Stimulated activated CD8-positive, alpha-beta memory T cell treated with anti-CD3 and anti-CD28 coated beads, Interleukin-12 subunit alpha, Interleukin-12 subunit beta, amount 100 ng/mL, for 1 hour (primary cell): ENCODE measurements around the gene TANGO2.
A peak's percentile ranks its signal among the peaks of the same experiment; 100 is the strongest.

Source experiments
- DNase-seq: peaks from one replicate; pipeline ENCODE4 v3.0.0-alpha.2; 2020; ENCODE audit warnings: low read depth

TANGO2 gene

DNA sequence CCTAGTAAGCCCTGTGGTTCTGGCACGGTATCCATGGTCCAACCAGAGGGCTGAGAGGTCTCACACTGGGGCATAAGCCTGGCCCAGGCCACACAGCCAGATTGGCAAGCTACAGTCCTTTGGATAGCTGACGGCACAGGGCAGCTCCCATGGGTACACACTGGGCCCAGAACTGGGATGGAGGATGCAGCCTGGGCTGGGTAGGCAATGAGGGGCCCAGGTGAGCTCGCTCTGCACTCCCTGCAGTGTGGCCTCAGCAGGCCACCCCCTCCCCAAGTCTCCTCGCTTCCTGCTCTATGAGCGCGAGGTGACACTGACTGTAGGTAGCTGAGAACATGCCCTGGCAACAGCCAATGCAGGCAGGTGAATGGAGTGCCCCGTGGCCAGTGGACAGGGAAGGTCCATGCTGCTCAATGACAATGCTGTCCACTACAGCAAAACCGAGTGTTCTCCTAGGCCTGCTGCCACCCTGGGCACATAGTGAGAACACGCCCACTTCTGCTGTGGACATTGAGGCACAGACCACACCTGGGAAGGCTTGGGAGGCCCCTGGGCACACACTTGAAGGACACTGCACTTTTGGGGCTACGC lies 8.1 kb upstream of the TANGO2 start:
- no peak for DNase-seq

DNA sequence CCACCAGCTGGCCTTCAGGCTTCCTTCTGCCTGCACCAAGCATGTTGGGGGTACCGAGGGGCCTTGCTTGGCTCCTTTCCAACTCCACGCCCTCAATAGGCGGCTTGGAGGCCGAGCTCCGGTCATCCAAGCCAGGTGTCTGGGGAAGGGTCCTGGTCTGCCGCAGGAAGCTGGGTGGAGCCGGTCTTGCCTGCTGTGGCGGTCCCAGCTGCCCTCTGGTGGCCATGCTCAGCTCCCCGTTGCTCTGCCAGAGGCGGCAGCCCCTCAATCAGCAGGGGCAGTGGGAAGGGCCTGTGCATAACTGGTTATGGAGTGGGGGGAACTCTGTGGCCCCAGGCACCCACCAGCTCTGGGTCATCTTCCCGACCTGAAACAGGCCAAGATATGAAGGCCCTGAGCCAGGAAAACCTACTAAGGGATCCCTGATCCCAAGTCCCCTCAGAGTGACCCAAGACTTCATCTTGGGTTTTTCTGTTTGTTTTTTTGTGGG lies 7.5 kb upstream of the TANGO2 start:
- DNase-seq = peak; percentile 22

DNA sequence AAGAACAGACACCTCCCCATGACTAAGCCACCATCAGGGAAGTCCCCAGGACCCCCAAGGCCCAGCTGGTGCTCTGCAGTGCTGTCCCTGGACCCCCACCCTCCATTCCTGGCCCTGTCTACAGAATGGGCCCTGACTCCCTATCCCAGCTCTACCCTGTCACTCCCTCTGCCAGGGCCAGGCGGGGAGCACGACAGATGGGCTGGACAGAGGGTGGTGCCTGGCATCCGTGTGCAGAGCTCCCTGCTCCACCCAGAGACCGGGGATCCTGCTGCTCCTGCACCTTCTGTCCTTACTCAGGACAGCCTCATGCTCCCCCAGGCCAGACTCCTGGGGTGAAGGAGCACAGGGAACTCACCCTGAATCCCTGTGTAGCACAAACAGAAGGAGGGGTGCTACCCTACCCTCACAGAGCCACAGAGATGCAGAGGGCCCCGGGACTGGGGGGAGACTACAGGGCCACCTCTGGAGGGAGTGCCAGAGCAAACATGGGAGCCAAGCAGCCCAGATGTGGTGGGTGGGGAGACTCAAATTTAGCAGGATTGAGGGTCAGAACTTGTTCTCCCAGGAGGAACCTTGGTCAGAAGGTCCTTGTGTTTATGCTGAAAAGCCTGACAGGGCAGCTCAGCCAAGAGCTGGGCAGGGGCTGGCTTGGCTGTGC lies 6.3 kb upstream of the TANGO2 start:
- DNase-seq = no peak

DNA sequence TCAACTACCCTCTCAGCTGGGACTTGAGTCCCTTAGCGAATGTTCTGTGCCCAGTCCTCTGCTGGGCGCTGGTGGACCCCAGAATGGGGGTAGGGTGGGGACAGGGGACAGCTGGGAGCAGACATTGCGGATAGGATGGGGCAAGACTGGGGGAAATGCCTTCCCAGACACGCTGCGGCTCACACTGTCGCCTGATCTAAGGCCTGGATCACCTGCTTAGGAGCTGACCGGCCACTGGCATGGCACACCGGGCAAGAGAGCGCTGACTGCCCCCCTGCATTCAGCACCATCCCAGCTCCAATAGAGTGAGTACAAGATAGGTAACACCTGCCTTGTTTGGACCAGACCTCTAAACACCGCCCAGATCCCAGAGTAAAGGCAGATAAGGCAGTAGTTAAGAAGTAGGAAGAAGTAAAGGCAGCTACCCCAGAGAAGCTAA lies 5.7 kb upstream of the TANGO2 start:
- no peak for DNase-seq

DNA sequence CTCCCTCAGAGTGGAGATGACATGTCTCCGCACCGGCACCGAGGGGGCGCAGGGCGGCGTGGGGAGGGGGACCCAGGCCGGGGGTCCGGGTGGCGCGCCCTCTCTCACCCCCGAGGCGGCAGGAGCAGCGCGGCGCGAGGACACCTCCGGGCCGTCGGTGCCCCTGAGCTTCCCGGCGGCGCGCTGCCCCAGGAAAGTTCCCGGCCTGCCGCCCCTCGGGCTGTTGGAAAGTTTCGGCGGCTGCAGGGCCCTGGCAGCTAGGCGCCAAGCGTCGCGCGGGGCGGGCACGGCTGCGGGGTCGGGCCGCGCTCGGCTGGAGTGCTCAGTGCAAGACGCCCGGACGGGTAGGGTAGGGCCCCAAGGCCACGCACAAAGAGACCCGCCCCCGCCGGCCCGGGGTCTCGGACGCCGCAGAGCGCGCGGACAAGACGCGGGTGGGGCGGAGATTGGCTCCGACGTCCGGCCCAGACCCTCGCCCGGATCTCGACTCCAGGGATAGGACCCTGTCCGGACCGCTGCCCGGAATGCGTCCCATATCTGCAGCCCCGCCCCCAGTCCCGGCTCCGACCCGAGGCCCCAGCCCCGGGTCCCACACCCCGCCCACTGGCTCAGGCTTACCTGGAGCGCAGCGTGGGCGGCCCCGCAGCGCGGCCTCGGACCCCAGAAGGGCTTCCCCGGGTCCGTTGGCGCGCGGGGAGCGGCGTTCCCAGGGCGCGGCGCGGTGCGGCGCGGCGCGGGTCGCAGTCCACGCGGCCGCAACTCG lies 4.8 kb upstream of the TANGO2 start:
- DNase-seq = no peak

DNA sequence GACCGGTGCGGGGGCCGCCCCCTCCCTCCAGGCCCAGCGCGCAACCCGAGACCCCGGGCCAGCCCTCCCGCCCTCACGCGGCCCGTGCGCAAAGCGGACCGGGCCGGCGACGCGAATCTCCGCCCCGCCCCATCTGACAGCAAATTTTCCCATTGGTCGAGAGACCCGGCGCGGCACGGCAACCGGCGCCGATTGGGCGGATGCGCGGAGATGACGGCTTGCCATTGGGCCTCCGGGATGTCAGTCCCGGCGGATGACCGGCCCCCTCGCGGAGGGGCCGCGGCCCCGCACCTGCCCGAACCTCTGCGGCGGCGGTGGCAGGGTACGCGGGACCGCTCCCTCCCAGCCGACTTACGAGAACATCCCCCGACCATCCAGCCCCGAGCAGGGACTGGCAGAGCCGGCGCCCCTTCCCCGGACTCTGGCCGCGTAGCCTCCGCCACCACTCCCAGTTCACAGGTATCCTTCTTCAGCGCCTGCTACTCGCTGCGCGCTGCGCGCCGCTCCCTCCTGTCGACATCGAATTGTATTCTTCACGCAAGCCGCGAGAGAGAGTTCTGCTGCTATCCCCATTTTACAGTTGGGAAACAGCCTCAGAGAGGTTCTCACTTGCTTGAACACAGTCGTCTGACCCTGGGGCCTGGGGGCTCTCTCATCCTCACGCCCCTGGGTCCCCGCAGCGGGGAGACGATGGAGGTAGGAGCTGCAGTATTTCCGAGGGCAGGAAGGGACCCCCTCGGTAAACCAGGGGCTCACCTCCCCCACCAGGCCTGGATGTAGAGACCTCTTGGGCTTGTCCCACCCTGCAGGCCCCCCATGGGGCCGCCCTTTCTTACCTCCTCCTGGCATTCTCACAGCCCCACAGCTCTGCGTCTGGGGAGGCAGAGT lies 3.9 kb upstream of the TANGO2 start, which contains the start of gene ARVCF:
Gene ARVCF, minus strand, starts transcription at position 90 of the 888 bp plus-strand sequence. CDS start 26,029 bp downstream, outside the sequence.
- peak; percentile 86 for DNase-seq

DNA sequence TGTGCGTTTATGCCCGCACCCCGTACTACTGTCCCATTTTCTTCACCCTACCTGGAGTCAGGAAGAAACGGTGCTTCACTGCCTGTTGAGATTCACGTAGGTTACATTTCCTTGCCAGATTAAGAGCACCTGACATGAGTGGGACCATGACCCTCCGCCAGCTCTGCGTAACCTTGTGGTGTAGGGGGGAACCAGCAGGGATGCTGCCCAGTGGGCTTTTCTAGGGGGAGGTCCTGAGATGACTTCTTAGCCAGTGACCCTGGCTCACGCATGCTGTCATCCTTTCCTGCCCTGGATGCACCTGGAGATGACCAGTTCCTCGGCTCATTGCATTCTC lies 3.3 kb upstream of the TANGO2 start:
- no peak for DNase-seq

DNA sequence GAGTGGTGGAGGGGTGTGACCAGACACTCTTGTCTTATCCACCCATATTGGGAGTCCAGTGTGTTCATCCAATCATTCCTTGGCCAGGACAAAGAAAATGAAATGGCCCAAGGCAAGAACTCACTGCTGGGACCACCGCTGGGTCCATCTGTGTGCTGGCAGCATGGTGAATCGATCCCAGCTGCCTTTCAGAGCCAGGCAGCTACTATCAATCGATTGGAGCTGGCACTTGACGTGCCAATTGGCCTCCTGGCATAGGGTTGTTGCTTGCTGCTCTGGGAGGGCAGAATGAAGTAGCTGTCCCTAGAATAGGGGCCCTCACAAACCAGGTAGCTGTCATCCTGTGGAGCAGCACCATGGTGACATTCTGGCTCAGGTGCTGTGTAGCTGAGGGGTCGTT lies 2.9 kb upstream of the TANGO2 start:
- no peak for DNase-seq

DNA sequence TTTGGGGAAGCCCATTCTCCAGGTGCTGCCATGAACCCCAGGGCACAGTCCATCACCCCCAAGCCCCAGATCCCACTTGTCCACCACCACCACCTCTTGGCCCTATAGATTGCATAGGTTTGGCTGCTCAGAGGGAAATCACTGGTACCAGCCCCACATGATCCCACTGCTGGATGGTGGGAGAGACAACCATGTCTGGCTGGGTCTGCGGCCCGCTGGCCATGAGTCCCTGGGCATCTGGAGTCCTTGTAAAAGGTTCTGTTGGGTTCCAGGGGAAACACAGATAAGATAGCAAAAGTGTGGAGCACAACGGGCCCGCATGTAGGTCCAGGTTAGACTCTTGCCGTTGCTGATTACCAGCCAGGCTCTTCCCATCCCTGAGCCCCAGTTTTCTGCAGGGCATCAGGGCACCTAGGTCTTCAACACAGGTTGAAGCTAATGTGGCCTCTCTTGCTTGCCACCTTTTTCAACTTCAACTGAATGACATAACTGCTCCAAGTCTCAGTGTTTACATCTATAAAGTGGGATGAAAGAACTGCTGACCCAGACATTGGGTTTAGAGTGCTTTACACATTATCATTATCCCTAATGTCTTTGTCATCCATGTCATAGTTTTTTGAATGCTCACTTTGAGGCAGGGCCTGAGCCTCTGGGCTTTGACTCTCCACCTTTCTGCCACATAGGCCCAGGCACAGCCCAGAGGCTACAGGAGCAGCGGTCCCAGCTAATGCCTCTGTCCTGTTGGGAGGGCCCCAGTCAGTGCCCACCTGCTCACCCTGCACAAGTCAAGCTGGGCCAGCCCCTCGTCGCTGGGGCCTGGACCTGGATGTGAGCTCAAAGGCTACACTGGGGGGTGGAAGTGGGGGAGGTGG lies 1.0 kb upstream of the TANGO2 start:
- DNase-seq = no peak

DNA sequence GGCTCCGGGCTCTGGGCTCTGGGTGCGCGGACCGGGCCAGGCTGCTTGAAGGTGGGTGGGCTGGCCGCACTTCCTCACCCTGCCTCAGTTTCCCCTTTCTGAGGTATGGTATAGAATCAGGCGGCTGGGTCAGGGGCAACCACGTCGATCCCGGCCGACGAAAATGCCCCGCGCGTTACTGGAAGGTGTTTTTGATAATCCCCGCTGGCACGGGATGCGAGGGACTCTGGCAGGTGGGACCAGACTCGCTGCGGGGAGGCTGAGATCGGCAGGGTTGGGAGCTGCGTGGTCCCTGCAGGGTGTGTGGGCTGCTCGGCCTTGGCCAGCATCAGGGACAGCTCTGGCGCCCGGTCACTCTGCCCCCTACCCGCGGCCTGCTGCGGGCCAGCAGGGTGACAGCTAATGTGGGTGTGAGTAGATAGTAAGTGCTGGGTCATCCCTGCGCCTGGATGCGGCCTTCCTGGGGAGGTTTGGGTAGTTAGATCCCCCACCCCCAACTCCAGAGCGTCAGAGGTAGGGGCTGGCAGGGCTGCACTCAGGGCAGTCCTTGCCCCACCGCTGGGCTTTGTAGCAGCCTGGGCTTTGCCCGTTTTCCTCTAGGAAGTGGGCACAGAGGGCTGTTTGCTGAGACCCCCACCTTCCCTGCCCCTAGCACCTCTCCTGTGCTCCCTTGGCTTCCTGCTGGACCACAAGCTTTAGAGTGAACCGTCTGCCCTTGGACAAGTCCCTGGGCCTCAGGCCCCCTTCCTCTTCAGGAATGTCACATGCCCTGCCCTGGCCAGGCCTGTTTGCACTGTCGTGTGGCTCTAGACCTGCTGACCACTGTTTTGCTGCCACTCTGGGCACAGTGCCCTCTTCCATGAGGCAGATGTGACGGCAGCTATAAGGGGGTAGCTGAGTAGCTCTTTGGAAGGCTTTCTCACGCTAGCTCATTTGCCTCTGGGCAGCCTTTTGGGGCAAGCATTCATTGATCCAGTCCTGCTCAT lies 579 bp downstream of the TANGO2 start:
- DNase-seq = no peak

DNA sequence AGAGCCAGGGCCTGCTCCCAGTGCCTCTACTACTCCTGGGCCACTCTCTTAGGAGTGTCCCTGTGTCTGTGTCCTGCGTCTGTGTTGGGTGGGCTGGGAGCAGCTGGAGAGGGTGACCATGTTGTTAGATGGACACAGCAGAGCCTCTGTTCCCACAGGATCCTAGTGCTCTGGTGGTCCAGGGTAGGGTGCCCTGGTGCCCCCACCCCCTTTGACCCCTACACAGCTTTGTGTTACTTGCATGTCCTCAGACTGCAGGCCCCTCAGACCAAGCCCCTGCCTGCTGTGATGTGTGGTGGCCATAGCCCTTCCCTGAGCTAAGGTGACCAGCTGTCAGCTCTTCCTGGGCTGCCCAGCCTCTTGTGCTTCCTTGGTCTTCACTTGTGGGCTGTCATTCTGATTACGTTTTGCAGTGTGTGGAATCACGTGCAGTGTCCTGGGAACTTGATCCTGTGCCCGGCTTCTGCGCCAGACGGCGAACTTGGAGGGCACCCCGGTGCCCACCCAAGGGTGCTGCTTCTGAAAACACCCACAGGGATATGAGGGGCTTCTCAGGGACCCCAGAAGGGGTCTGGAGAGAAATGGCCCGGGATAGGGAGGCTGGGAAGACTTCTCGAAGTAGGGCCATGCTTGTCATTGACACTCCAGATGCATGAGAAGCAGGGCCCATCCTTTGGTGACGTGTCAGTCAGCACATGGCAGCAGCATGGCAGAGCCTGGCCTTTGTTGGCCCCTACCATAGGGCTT lies 1.5 kb downstream of the TANGO2 start:
- no peak for DNase-seq

DNA sequence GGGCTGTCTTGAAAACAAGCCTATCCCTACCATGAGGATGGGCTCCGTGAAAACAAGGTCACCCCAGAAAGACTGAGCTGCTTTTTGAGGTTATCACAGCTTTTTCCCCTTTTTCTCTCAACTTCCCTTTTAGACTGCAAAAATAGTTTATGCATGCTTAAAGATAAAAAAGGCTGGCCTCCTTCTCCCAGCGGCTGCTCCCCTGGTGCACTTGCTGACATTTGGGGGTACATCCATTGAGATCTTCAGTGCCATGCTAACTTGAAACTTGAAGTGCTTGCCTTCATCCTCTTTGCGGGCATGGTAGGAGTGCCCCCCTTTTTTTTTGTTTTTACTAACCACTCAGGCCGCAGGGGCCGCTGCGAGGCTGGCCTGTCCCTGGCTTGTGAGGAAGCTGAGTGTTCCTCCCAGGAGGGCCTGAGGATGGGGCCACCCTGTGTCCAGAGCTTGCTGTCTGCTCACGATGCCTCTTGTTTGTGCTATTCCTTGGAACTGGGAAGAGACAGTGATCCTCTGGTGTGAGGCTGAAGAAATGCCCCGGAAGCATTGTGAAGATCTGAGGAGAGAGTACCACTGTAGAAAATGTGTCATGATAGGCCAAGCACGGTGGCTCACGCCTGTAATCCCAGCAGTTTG lies 2.2 kb downstream of the TANGO2 start:
- DNase-seq = no peak

DNA sequence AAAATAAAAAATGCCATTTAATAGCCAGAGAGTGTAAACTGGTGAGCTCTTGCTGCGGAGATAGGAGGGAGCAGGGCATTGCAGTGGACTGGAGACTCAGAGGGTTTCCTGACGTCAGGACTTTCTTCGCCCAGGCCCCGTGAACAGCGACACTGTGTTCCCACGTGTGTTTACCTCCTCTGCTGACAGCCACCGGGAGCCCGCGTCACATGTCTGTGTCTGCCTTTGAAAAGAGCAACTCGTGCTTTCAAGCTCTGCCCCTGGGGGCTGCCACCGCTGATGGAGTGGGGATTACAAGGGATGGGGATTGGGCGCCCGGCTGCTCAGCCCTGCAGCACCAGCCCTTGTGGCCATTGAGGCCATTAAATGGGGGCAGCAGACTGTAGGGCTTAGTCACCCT lies 3.3 kb downstream of the TANGO2 start:
- no peak for DNase-seq

DNA sequence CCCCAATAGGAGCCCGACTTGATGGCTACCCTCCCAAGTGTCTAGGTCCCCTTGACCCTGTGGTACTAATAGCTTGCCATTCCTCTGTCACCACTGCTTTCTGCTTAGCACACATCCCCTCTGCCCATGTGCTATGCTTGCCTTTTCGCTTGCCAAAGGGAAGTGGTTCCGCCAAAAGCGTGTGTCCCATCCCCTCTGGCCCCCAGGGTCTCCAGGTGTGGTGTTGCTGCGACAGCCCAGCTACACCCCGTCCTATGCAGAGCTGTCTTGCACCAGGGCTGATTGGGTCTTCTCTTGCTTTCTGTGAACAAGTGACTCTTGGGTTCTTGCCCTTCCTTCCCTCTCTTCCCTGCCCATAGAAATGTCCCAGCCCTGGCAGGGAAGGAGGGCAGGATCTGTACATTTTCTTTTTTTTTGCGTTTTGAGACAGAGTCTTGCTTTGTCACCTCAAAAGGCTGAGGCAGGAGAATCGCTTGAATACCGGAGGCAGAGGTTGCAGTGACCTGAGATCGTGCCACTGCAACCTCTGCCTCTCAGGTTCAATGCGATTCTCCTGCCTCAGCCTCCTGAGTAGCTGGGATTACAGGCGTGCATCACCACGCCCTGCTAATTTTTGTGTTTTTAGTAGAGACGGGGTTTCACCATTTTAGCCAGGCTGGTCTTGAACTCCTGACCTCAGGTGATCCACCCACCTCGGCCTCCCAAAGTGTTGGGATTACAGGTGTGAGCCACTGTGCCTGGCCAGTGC lies 3.9 kb downstream of the TANGO2 start:
- DNase-seq = no peak

DNA sequence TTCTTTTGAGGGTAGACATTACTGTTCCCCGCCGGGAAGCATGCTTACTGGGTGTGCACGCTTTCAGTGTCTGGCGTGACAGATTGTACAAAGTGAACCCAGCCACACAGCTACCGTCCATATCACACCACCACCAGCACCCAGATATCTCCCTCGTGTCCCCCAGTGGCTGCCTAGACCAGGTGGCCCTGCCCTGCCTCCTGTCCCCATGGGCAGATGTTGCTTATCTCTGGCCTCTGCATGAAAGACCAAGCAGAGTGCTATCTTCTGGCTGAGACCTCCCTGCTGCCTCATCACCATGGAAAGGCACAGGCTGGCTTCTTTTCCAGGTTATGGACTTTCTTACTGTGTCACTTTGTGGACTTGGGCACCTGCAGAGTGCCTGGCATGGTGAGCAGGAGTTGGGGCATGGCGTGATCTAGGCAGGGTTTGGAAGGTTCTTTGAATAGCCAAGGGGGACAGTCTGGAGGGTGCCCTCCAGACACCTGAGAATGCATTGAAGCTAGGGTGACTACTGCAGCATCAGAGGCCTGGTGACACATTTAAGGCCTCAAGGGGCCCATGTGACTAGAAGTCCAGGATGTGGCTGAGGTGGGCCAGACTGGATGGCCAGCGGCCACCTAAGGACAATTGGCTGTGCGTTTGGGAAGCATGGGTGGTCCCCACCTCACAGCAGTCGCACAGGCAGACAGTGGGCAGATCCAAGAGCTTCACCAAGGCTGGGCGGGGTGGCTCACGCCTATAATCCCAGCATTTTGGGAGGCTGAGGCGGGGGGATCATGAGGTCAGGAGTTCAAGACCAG lies 4.7 kb downstream of the TANGO2 start:
- no peak for DNase-seq

DNA sequence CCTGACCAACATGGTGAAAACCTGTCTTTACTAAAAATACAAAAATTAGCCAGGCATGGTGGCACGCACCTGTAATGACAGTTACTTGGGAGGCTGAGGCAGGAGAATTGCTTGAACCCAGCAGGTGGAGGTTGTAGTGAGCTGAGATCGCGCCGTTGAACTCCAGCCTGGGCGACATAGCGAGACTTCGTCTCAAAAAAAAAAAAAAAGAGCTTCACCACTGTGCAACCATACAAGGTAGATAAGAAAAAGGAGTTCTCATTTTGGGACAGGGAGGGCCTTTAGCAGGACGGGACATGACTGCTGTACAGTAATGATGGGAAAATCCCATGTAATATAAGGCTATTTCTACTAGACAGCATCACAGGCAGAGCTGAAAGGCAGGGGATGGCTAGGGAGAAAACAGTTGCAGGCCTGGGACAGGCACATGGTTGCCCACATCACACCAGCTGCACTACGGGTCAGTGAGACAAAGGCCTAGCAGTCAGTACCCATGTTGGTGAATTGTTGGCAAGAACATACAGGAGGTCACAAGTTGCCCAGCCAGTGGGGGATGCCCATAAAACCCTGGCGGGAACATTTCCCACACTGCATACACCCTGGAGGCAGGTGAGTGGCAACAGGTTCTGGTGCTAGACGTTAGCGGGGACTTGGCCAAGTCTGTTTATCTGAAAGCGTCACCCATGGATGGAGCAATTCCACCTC lies 5.4 kb downstream of the TANGO2 start:
- DNase-seq = no peak
